K562 (cell line): ENCODE measurements around the gene TMEM33. TPM values are rescaled to one million over a fixed set of nuclear protein-coding genes. Genes with fewer than 3 reads are reported as not detected.
A peak's percentile ranks its signal among the peaks of the same experiment; 100 is the strongest.

ENCODE experiments used
- EGR1 ChIP-seq: fragments of 450-650 bp; conservative IDR thresholded peaks from 2 replicates; pipeline ENCODE4 v1.6.1; 2017; ENCODE audit warnings: mild to moderate bottlenecking
- GTF3C2 ChIP-seq: IDR thresholded peaks from 3 replicates; pipeline ENCODE4 v1.6.1; 2011; ENCODE audit warnings: borderline replicate concordance, mild to moderate bottlenecking, moderate library complexity; ENCODE audit not compliant: insufficient read length; ENCODE audit errors: extremely low read depth
- HDAC6 ChIP-seq: IDR thresholded peaks from 2 replicates; pipeline ENCODE4 v1.6.1; 2012; ENCODE audit warnings: low read depth, mild to moderate bottlenecking, control low read depth, inconsistent platforms, low read length, moderate library complexity
- NKRF ChIP-seq: fragments of 450-650 bp; IDR thresholded peaks from 2 replicates; pipeline ENCODE4 v1.6.1; 2016; ENCODE audit warnings: borderline replicate concordance
- RERE ChIP-seq: sonication (generic); formaldehyde crosslinking; IDR thresholded peaks from 2 replicates; pipeline ENCODE4 v1.8.0; 2023; ENCODE audit warnings: missing genetic modification reagents, mild to moderate bottlenecking, borderline replicate concordance
- ZBTB49 ChIP-seq: sonication (generic); formaldehyde crosslinking; IDR thresholded peaks from 2 replicates; pipeline ENCODE4 v1.8.0; 2022; ENCODE audit warnings: missing genetic modification reagents, mild to moderate bottlenecking, borderline replicate concordance
- ZKSCAN8 ChIP-seq: fragments of 200-800 bp; sonication (Bioruptor generic); IDR thresholded peaks from 2 replicates; pipeline ENCODE4 v1.6.1; 2016; ENCODE audit warnings: missing genetic modification characterization, missing compliant biosample characterization
- ZNF324 ChIP-seq: fragments of 250-450 bp; sonication (Bioruptor Pico); IDR thresholded peaks from 2 replicates; pipeline ENCODE4 v1.4.0; 2020; ENCODE audit warnings: mild to moderate bottlenecking
- ZNF589 ChIP-seq: fragments of 200-800 bp; sonication (Bioruptor generic); IDR thresholded peaks from 2 replicates; pipeline ENCODE4 v1.6.1; 2016; ENCODE audit warnings: low read depth, missing genetic modification characterization, missing compliant biosample characterization
- ZNF766 ChIP-seq: fragments of 200-800 bp; sonication (Bioruptor generic); conservative IDR thresholded peaks from 2 replicates; pipeline ENCODE4 v1.6.1; 2016; ENCODE audit warnings: missing genetic modification characterization, missing compliant biosample characterization
- polyA plus RNA-seq, 8 experiments: library from polyadenylated mRNA; depleted of rRNA in 4 of 8; stranded (reverse) in 5 of 8; unstranded in 3 of 8; fragments of >200 nt; fragmentation: Nextera tagmentation in 2 of 8; fragmentation: Illumina TruSeq in 1 of 8; extraction: Ambion mirVana in 2 of 8; extraction: Trizol in 1 of 8; gene quantifications; 2 replicates each; pipeline versions ENCODE4 v1.2.1 to v1.2.3, GENCODE V29; 2011 to 2014; ENCODE audit warnings: inconsistent platforms in 1 of 8, missing spikeins in 1 of 8
- total RNA-seq, 7 experiments: library from RNA; depleted of rRNA in 6 of 7; stranded (reverse); fragments of >200 nt in 6 of 7; fragmentation: Illumina TruSeq in 2 of 7; extraction: Trizol in 2 of 7; gene quantifications; 2 replicates each; pipeline versions ENCODE4 v1.2.1 to v1.2.3, GENCODE V29; 2011 to 2021; ENCODE audit warnings: low replicate concordance in 1 of 7

Gene TMEM33
- total and polyA plus RNA-seq, 9 of the 15 experiments (the other 6 are each of a cell fraction or from before 2014, with no cell fraction given), result 16.8 to 85.9 (median 67.9) TPM

- TF ChIP-seq ZNF589 (CRISPR knock-in tag) (peak; percentile 28; the same call in 1 of the 2 replicates), HDAC6 (no peak), ZKSCAN8 (CRISPR knock-in tag) (no peak), ZBTB49 (CRISPR knock-in tag) (no peak), GTF3C2 (no peak), ZNF766 (CRISPR knock-in tag) (0 out of 2 replicates have a peak, but pooled peaks have one; percentile 56), NKRF (peak; percentile 70; the same call in 1 of the 2 replicates), ZNF324 (CRISPR knock-in tag) (no peak), EGR1 (0 out of 2 replicates have a peak, but pooled peaks have one; percentile 6), RERE (no peak)
Observed at GRCh38 chr4:41934901-41935651, at the start of gene TMEM33 (continued).
